Keratinocyte (primary cell): Measurements from ENCODE around the gene NHSL2. TPM values are rescaled to one million over a fixed set of nuclear protein-coding genes. Genes with fewer than 3 reads are reported as not detected.

ENCODE experiments used
- DNase-seq: peaks from one replicate; pipeline ENCODE4 v3.0.0-alpha.2; 2011; ENCODE audit warnings: low read depth, missing footprints, low spot score
- FAIRE-seq: peaks from 2 replicates; lab custom pipeline; 2011; peaks lifted over from hg19 to GRCh38; lab: Jason Lieb, UNC
- H2AFZ ChIP-seq: 2 replicates; pipeline ENCODE4 v1.6.0; 2012; ENCODE audit warnings: low read length, control low read depth, inconsistent platforms; ENCODE audit not compliant: control insufficient read depth
- H3K27ac ChIP-seq: 2 replicates; pipeline ENCODE4 v1.5.1; 2011; ENCODE audit warnings: low read length; ENCODE audit not compliant: control insufficient read depth, insufficient read depth
- H3K27me3 ChIP-seq: 3 replicates; pipeline ENCODE4 v1.6.0; 2011; ENCODE audit warnings: low read length; ENCODE audit not compliant: control insufficient read depth, insufficient read depth; ENCODE audit errors: extremely low read depth
- H3K36me3 ChIP-seq, 2 experiments: 2 replicates in 1 of 2; 3 replicates in 1 of 2; pipeline ENCODE4 v1.5.1; 2011; ENCODE audit warnings: low read length in 2 of 2, mild to moderate bottlenecking in 1 of 2; ENCODE audit not compliant: control insufficient read depth in 2 of 2, insufficient read depth in 2 of 2; ENCODE audit errors: extremely low read depth in 1 of 2
- H3K4me1 ChIP-seq: 3 replicates; pipeline ENCODE4 v1.5.1; 2011; ENCODE audit warnings: low read length; ENCODE audit not compliant: control insufficient read depth, insufficient read depth; ENCODE audit errors: extremely low read depth
- H3K4me2 ChIP-seq: 3 replicates; pipeline ENCODE4 v1.6.0; 2011; ENCODE audit warnings: low read depth, low read length; ENCODE audit not compliant: control insufficient read depth, insufficient read depth; ENCODE audit errors: extremely low read depth
- H3K4me3 ChIP-seq, 3 experiments: fragments of 200-600 bp in 1 of 3; sonication (generic) in 1 of 3; 2 replicates in 2 of 3; 3 replicates in 1 of 3; pipeline ENCODE4 v1.5.1; 2011 to 2016; ENCODE audit warnings: low read length in 3 of 3, mild to moderate bottlenecking in 3 of 3, control low read depth in 2 of 3, inconsistent platforms in 1 of 3, low read depth in 1 of 3, mixed read lengths in 1 of 3, mixed run types in 1 of 3, moderate library complexity in 1 of 3; ENCODE audit not compliant: control insufficient read depth in 2 of 3, insufficient read depth in 2 of 3; ENCODE audit errors: extremely low read depth in 1 of 3
- H3K79me2 ChIP-seq: 2 replicates; pipeline ENCODE4 v1.6.0; 2012; ENCODE audit warnings: low read length; ENCODE audit not compliant: control insufficient read depth, insufficient read depth
- H3K9ac ChIP-seq: 3 replicates; pipeline ENCODE4 v1.6.0; 2011; ENCODE audit warnings: low read length; ENCODE audit not compliant: control insufficient read depth, insufficient read depth; ENCODE audit errors: extremely low read depth
- H3K9me1 ChIP-seq: 3 replicates; pipeline ENCODE4 v1.6.0; 2011; ENCODE audit warnings: low read length; ENCODE audit not compliant: control insufficient read depth, insufficient read depth; ENCODE audit errors: extremely low read depth
- H3K9me3 ChIP-seq: 2 replicates; pipeline ENCODE4 v1.5.1; 2012; ENCODE audit warnings: low read depth, low read length; ENCODE audit not compliant: control insufficient read depth
- H4K20me1 ChIP-seq: 3 replicates; pipeline ENCODE4 v1.6.0; 2011; ENCODE audit warnings: low read length; ENCODE audit not compliant: control insufficient read depth, insufficient read depth; ENCODE audit errors: extremely low read depth
- CTCF ChIP-seq, 3 experiments: IDR thresholded peaks in 1 of 3; conservative IDR thresholded peaks in 1 of 3; optimal IDR thresholded peaks in 1 of 3; 2 replicates in 2 of 3; 3 replicates in 1 of 3; pipeline versions ENCODE3 to v1.5.1; 2011; ENCODE audit warnings: low read length in 3 of 3, mild to moderate bottlenecking in 3 of 3, moderate library complexity in 2 of 3, control low read depth in 1 of 3, inconsistent platforms in 1 of 3; ENCODE audit not compliant: insufficient read depth in 2 of 3; ENCODE audit errors: extremely low read depth in 1 of 3
- EZH2 ChIP-seq: IDR thresholded peaks from one replicate; pipeline ENCODE4 v1.6.1; 2012; ENCODE audit warnings: inconsistent platforms, mild to moderate bottlenecking, low read length, moderate library complexity
- dilution Hi-C: fragments of 300-500 bp; cut with MboI; formaldehyde crosslinking; loops from one replicate; pipeline ENCODE4 v1.7.0; 2020; ENCODE audit warnings: low sequenced_read_pairs; ENCODE audit not compliant: extremely low pct_ligation_motif_present
- polyA plus RNA-seq, 5 experiments: library from polyadenylated mRNA; depleted of rRNA in 3 of 5; stranded (reverse) in 3 of 5; stranded (forward) in 1 of 5; unstranded in 1 of 5; fragments of >200 nt; gene quantifications; 1 replicate in 1 of 5; 2 replicates in 3 of 5; 3 replicates in 1 of 5; pipeline versions ENCODE4 v1.2.1 to v1.2.3, GENCODE V29; 2011 to 2012; ENCODE audit warnings: missing spikeins in 2 of 5, low read depth in 1 of 5, low replicate concordance in 1 of 5
- small RNA-seq, 3 experiments: library from RNA; depleted of rRNA; stranded (forward); fragments of <200 nt; gene quantifications; one replicate each; pipeline ENCODE3, GENCODE V24; 2012; ENCODE audit warnings: low read depth in 3 of 3, low replicate concordance in 1 of 3; ENCODE audit not compliant: insufficient read length in 3 of 3

The NHSL2 gene
- polyA plus RNA-seq, 1 donor (not counting 4 experiments of a cell fraction or from before 2014, with no cell fraction given), result 0.04 TPM

- DNase-seq (no peak), FAIRE-seq (no peak)
- H2AFZ ChIP-seq, result no peak overlapping the region
- H3K4me2 ChIP-seq, result peak overlapping the region; percentile 72
- peaks cover 2% of the 10 kb centered on the region for H3K9me1 ChIP-seq
- H4K20me1 ChIP-seq, result no peaks in the 10 kb centered on the region
- no peak overlapping the region for H3K27ac ChIP-seq
- H3K36me3 ChIP-seq, result peaks cover 0 to 2% of the 10 kb centered on the region in 2 experiments
- H3K27me3 ChIP-seq, result no peaks in the 10 kb centered on the region
- no peak overlapping the region for H3K9ac ChIP-seq
- H3K4me1 ChIP-seq, result peaks cover 10% of the 10 kb centered on the region
- H3K9me3 ChIP-seq, result no peaks in the 10 kb centered on the region
- peak overlapping the region in 2 of 3 experiments; percentile 46 to 93 for H3K4me3 ChIP-seq
- peaks cover 12% of the 10 kb centered on the region for H3K79me2 ChIP-seq
- dilution Hi-C loops, result no loop called here
- TF ChIP-seq EZH2 (no peak), CTCF (optimal IDR thresholded peaks at IDR 0.05 in 1 of 3, IDR thresholded peaks at IDR 0.05 in 1 of 3, conservative IDR thresholded peaks at IDR 0.05 in 1 of 3; ENCODE audit: extremely low read depth in 1 of 3, insufficient read depth in 2 of 3, low read length in 3 of 3) (no peak)
These were observed 272.3 kb downstream of the NHSL2 start for GRCh38 chrX:72182924-72183323.

- Histone ChIP-seq H3K4me3 (peak overlapping the region in 2 of 3 experiments; percentile 15 to 23), H3K9me1 (no peaks in the 10 kb centered on the region), H3K9me3 (no peaks in the 10 kb centered on the region), H3K79me2 (no peaks in the 10 kb centered on the region), H3K36me3 (no peaks in the 10 kb centered on the region), H3K27ac (peak overlapping the region; percentile 81), H4K20me1 (no peaks in the 10 kb centered on the region), H3K9ac (peak overlapping the region; percentile 42), H2AFZ (no peak overlapping the region), H3K4me2 (peak overlapping the region; percentile 68), H3K4me1 (peaks cover 20% of the 10 kb centered on the region), H3K27me3 (peaks cover 4% of the 10 kb centered on the region)
- TF ChIP-seq CTCF (optimal IDR thresholded peaks at IDR 0.05 in 1 of 3, IDR thresholded peaks at IDR 0.05 in 1 of 3, conservative IDR thresholded peaks at IDR 0.05 in 1 of 3; ENCODE audit: extremely low read depth in 1 of 3, insufficient read depth in 2 of 3, low read length in 3 of 3), result no peak
- no peak for TF ChIP-seq EZH2
- DNase-seq (no peak), FAIRE-seq (peak; percentile 70)
- dilution Hi-C loops, result no loop called here
These were observed 291.3 kb downstream of the NHSL2 start for GRCh38 chrX:72201836-72202536.

Small RNA genes lying within 50 kb of the gene (small RNA-seq; reads per million reads assigned to genes)
- 0 reads per million in 3 experiments for gene RNU6-1078P

Other genes with a start within 250 kb of the NHSL2 start
- gene CXorf49, start 192.6 kb upstream of the NHSL2 start, polyA plus RNA-seq, result not detected in 3 replicates
- not detected in 3 replicates for gene CXorf49B, start 147.5 kb upstream of the NHSL2 start, polyA plus RNA-seq
- gene RTL5, start 221.1 kb downstream of the NHSL2 start, polyA plus RNA-seq, result 0.09 to 0.22 TPM (median 0.17 TPM) in 3 replicates